Gastrocnemius medialis (tissue), 4 donors: ENCODE results near the gene FGFBP3.

Experiments
- POLR2A ChIP-seq, 2 donors: fragments of 450-650 bp; IDR thresholded peaks; one replicate each; pipeline ENCODE4 v1.6.1; 2017; ENCODE audit warnings: antibody characterized with exemption in 2 of 2, mild to moderate bottlenecking in 2 of 2, moderate library complexity in 2 of 2
- TF ChIP-seq, protein P1 (sequence below), 5 experiments: fragments of 450-650 bp in 3 of 5; fragments of 200-600 bp in 2 of 5; sonication (generic) in 2 of 5; IDR thresholded peaks in 4 of 5; conservative IDR thresholded peaks in 1 of 5; 1 replicate in 4 of 5; 2 replicates in 1 of 5; pipeline ENCODE4 v1.5.1; 2016 to 2019; ENCODE audit warnings: antibody characterized with exemption in 5 of 5, mild to moderate bottlenecking in 3 of 5, moderate library complexity in 3 of 5

DNA sequence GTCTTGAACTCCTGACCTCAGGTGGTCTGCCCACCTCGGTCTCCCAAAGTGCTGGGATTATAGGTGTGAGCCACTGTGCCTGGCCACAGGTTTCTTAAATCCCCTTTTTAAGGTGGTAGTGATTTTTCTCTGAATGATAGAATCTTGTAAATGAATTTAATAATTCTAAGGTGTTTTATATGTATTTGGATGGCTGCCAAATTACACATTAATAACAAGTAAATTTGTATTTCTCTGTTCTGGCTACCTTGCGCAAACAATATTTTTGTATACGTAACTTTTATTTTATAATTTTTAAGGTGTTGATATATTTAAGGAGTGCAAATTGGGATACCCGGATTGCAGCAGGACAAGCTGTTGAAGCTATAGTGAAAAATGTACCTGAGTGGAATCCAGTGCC is 30.4 kb upstream of the FGFBP3 start:
- TF ChIP-seq, protein P1, sequence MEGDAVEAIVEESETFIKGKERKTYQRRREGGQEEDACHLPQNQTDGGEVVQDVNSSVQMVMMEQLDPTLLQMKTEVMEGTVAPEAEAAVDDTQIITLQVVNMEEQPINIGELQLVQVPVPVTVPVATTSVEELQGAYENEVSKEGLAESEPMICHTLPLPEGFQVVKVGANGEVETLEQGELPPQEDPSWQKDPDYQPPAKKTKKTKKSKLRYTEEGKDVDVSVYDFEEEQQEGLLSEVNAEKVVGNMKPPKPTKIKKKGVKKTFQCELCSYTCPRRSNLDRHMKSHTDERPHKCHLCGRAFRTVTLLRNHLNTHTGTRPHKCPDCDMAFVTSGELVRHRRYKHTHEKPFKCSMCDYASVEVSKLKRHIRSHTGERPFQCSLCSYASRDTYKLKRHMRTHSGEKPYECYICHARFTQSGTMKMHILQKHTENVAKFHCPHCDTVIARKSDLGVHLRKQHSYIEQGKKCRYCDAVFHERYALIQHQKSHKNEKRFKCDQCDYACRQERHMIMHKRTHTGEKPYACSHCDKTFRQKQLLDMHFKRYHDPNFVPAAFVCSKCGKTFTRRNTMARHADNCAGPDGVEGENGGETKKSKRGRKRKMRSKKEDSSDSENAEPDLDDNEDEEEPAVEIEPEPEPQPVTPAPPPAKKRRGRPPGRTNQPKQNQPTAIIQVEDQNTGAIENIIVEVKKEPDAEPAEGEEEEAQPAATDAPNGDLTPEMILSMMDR (IDR thresholded peaks at IDR 0.05 in 4 of 5, conservative IDR thresholded peaks at IDR 0.05 in 1 of 5): no peak
- TF ChIP-seq POLR2A (IDR thresholded peaks at IDR 0.05): no peak
